GM19438 (cell line): ENCODE results near the gene HIPK2.

Source experiments
- ATAC-seq: cut with Tn5 transposase; IDR thresholded peaks from one replicate; pipeline ENCODE4 v1.9.1; 2021; ENCODE audit warnings: low read depth; ENCODE audit not compliant: unreplicated experiment

Gene HIPK2

GRCh38 chr7:139601176-139601575 lies 176.6 kb downstream of the HIPK2 start:
- ATAC-seq, result no peak

- ATAC-seq, result no peak
Observed at GRCh38 chr7:139600306-139600705, 177.5 kb downstream of the HIPK2 start.

- no peak for ATAC-seq
Observed at GRCh38 chr7:139598642-139599041, 179.2 kb downstream of the HIPK2 start.

- ATAC-seq, result no peak
Observed at GRCh38 chr7:139597028-139597427, 180.8 kb downstream of the HIPK2 start.

DNA sequence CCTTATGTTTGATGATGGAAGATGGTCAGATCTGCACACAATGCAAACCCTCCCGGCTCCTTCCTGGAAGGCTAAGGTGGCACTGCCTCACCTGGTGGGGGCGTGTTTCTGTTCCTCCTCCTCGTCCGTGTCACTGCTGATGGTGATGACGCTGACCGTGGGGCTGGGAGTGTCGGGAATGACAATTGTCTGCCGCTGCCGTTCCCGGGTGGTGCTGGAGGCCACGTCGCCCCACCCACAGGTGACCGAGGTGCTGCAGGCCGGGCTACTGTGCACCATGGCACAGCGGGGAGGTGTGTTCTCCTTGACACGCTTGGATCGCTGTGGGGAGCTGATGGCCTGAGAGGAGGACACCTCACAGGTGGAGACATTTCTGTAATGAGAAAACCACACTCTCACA lies 181.2 kb downstream of the HIPK2 start:
- ATAC-seq, result no peak

GRCh38 chr7:139595806-139596205 lies 182.0 kb downstream of the HIPK2 start:
- ATAC-seq, result no peak

- ATAC-seq, result no peak
Observed at GRCh38 chr7:139594911-139595476, 182.8 kb downstream of the HIPK2 start.

DNA sequence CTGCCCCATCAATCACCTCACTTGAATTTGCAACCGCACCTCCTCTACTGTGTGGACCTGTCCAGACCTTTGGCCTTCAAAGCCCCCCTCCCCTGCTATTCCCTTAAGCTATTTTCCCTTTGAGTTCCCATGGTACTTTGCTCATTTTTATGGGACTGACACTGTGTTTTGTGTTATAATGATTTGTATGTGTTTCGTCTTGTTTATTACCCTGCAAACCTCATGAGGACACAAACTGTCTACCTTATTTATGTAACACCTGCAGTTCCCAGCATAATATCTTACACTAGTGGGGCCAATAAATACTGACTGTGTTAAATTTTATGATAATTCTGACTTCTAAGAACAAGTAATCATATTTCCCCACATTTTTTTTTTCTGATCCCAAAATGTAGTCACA lies 183.7 kb downstream of the HIPK2 start:
- ATAC-seq, result no peak

GRCh38 chr7:139592801-139593461 lies 184.9 kb downstream of the HIPK2 start:
- ATAC-seq, result no peak

- no peak for ATAC-seq
Observed at GRCh38 chr7:139591550-139592195, 186.1 kb downstream of the HIPK2 start.

DNA sequence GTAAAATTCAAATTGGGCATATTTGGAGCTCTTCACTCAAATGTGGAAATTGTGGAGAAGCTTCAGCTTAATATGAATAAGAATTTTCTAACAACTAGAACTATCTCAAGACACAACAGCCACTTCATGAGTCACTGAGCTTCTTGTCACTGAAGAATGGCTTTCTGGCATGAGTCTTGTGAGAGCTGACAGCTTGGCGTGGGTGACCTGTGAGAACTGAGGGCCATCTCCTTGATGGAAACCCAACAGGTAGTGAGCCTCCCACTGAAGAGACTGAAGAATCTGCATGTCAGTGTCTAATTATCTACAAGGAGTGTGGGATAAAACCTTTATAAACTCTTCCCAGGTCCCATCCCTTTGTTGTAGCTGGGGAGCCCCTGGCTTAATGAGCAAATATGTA lies 188.3 kb downstream of the HIPK2 start:
- ATAC-seq, result no peak

- no peak for ATAC-seq
Observed at GRCh38 chr7:139588632-139589031, 189.2 kb downstream of the HIPK2 start.

- no peak for ATAC-seq
Observed at GRCh38 chr7:139587535-139587934, 190.3 kb downstream of the HIPK2 start.

DNA sequence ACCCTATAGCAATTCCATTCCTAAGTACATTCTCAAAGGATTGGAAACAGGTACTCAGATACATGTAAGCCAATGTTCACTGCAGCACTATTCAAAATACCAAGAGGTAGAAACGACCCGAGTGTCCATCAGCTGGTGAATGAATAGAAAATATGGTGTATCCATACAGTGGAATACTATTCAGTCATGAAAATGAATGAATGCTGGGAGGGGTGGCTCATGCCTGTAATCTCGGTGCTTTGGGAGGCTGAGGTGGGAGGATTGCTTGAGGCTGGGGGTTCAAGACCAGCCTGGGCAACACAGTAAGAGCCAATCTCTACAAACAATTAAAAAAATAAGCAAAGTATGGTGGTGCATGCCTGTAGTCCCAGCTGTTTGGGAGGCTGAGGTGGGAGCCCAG lies 191.5 kb downstream of the HIPK2 start:
- ATAC-seq, result no peak

- no peak for ATAC-seq
Observed at GRCh38 chr7:139585042-139585441, 192.8 kb downstream of the HIPK2 start.

GRCh38 chr7:139583826-139584553 lies 193.8 kb downstream of the HIPK2 start:
- ATAC-seq, result no peak

DNA sequence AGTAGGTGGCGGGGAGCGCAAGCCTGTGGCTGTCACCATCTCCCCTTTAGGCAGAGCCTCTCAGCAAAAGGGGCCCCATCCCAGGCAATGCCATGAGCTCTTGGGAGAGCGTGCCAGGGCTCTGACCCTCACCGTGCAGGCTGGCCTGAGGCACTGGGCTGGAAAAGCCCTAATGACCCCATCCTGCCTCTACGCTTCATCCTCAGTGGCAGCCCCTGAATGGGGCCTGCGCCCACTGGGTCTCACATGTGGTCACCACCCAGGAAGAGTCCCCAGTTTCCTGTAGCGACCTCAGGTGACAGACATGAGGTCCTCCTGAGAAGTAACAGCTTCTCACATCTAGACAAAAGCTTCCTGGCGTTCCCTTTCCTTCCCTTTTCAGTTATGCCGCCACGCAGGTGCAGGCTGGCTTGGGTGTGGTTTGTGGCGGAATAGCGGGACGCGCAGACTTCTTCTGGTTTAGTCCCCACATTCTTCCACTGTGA lies 195.1 kb downstream of the HIPK2 start:
- no peak for ATAC-seq

GRCh38 chr7:139582130-139582650 lies 195.6 kb downstream of the HIPK2 start:
- ATAC-seq, result no peak

- no peak for ATAC-seq
Observed at GRCh38 chr7:139580435-139580834, 197.4 kb downstream of the HIPK2 start.

- ATAC-seq, result no peak
Observed at GRCh38 chr7:139576179-139576973, 201.4 kb downstream of the HIPK2 start.
